Gastrocnemius medialis (tissue), 4 donors: Measurements from ENCODE around the gene ZMYM2.

Experiments
- CTCF ChIP-seq, 5 experiments: fragments of 450-650 bp in 3 of 5; fragments of 200-600 bp in 2 of 5; sonication (generic) in 2 of 5; IDR thresholded peaks in 4 of 5; conservative IDR thresholded peaks in 1 of 5; 1 replicate in 4 of 5; 2 replicates in 1 of 5; pipeline ENCODE4 v1.5.1; 2016 to 2019; ENCODE audit warnings: antibody characterized with exemption in 5 of 5, mild to moderate bottlenecking in 3 of 5, moderate library complexity in 3 of 5
- POLR2A ChIP-seq, 2 donors: fragments of 450-650 bp; IDR thresholded peaks; one replicate each; pipeline ENCODE4 v1.6.1; 2017; ENCODE audit warnings: antibody characterized with exemption in 2 of 2, mild to moderate bottlenecking in 2 of 2, moderate library complexity in 2 of 2

GRCh38 chr13:19960653-19960976 is 2.1 kb downstream of the ZMYM2 start:
- TF ChIP-seq CTCF (IDR thresholded peaks at IDR 0.05 in 4 of 5, conservative IDR thresholded peaks at IDR 0.05 in 1 of 5) (no peak), POLR2A (IDR thresholded peaks at IDR 0.05) (no peak)
